ENCODE results near the gene MAGEF1.

- TF ChIP-seq EP300 (IDR thresholded peaks at IDR 0.05) = no peak
- no peak for TF ChIP-seq CTCF (IDR thresholded peaks at IDR 0.05)
Measured at GRCh38 chr3:184680385-184681345, 31.2 kb downstream of the MAGEF1 start.
